Fibroblast of skin of right biceps (primary cell): ENCODE measurements around the gene ETV6.

Experiments used
- DNase-seq: peaks from one replicate; pipeline ENCODE4 v3.0.0-alpha.2; 2013

ETV6 gene

DNA sequence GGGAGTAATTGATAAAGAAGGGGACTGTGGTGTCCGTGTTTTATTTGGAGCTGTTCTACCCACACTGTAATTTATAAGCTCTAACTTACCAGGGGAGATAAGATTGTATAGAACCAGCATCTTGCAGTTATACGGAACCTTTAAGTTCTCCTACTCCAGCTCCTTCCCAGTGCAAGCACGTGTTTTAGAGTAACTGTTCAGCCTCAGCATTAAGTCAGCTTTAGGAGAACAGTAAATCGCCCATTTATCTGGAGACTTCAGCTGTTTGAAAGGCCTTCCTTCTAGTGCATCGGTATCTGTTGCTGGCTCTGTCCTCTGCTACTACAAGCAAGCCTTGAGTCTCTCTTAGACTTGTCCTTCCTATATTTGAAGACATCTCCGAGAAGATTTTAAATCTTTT lies 95.6 kb downstream of the ETV6 start:
- DNase-seq: no peak

DNA sequence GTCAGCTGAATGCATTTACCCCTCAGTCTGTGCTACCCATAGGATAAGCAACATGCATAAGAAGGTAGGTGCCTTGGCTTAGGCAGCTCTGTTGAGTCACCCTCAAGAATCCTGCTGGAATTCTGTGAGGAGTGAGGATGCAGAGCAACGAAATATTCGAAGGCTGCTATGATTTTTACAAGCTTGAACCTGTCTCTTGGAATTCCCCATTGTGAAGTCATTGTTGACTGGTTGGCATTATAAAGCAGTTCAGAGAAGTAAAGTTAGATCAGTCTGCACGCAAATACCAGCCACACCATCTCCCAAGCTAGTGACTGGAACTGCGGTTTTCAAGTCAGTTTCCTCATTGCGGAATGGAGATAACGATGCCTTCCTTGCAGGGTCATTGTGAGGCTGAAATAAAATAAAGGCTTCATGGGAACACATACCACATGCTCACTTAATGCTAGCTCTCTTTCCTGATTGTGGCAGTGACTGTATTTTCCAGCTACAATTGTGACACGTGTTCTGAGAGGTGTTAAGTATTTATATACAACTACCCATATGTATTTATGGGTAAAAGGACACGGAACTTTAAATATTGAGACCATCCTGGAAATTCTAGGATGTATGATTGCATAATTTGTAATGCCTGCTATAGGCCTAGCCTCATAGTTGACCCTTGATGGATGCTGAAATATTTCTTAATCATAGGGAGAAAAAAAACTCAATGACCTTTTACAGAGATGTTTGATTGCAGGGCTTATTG lies 96.7 kb downstream of the ETV6 start:
- peak; percentile 59 for DNase-seq

DNA sequence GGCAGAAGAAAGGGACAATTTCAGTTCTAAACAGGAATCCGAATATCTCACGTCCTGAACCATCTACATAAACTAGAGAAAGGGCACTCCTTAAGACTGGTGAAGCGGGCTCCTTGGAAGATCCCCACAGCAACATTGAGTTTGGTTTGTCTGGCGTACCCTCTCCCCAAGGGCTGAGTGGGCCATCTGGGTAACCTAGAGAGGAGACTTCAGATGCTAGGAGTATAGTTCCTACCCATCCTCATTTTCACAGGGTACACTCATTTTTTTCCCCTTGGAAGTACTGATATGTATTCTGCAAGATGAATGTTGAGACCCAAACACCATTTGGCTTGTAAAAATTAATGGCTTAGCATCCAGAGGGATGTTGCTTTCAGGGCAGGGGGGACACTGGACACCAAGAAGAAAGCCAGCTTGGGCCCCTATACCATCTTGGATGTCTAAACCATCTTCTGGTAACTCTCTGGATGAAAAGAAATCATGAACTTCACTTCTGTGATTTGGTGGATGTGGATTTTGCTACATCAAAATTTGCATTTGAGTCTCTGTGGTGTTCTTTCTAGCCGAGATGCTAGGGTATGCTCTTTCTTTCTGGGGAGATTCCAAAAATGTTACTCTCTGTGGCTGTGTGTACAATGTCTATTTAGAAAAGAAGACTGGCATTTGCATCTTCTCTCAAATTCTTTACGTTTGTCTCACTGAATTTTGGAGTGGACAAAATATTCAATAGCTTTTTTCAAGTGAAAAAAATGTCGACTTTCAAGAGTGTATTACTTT lies 97.7 kb downstream of the ETV6 start:
- no peak for DNase-seq

DNA sequence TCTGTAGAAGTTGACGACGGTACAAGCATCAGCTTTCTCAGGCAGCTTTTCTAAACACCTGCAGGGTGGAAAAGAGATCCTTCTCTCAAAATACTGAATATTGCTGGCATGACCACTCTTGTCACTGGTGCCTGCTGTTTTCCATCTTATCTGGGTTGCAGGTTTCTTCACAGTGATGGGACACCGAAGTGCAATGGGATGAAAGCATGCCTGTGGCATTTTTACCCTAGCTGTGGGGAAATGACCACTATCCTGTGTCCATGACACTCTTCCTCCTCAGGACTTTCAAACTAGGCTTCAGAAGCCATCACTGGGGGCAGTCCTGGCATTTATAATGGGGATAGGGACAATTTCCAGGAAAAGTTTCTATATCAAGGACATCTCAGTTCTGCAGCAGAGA lies 98.5 kb downstream of the ETV6 start:
- DNase-seq: no peak

DNA sequence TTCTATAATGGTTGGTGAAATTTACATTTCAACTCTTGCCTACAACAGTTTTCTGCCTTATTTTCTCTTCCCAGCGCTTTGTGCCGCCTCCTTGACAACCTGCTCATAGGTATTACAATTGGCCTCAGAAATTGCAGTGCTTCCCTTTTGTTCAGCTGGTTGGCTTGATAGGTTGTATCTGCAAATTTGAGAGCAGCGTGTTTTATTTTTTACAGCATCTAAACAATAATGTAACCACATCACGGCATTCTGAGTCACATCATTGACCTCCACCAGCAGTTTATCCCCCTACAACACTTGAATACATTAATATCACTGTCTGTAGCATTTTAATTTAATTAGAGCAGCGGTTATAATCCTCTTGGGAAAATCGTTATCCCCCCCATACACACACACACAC lies 99.4 kb downstream of the ETV6 start:
- no peak for DNase-seq

DNA sequence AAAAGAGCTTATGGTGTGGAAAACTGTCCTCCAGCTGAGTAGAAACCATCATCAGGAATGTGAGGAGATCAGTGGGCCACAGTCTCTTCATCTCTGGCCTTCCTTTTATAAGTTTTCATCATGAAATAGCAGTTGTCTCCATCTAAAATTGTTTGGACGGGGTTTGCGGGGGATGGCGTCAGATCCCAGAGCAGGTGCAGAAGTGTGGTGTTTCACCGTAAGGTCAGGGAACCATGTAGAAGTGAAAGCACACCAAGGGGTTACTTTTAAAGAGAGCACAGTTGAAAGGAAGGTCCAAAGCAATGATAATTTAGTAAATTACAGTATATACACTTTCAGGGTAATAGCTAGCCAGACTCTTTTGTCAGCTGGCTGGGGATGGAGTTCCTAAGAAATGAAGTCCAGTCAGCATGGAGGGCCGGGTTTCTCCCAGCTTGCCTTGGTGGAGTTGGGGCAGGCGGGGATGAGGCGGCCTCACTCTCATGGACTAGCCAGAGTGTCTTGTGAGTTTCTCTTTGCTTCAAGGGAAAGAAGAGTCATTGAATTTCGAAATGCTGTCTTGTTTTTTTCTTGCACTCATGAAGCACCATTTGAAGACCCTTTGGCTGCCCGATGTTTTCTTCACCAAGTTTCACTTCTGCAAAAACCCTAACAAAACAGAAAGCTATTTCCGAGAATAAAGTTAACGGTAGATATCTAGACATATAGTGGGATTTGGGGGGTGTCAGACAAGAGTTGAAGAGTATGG lies 100.6 kb downstream of the ETV6 start:
- DNase-seq: no peak

DNA sequence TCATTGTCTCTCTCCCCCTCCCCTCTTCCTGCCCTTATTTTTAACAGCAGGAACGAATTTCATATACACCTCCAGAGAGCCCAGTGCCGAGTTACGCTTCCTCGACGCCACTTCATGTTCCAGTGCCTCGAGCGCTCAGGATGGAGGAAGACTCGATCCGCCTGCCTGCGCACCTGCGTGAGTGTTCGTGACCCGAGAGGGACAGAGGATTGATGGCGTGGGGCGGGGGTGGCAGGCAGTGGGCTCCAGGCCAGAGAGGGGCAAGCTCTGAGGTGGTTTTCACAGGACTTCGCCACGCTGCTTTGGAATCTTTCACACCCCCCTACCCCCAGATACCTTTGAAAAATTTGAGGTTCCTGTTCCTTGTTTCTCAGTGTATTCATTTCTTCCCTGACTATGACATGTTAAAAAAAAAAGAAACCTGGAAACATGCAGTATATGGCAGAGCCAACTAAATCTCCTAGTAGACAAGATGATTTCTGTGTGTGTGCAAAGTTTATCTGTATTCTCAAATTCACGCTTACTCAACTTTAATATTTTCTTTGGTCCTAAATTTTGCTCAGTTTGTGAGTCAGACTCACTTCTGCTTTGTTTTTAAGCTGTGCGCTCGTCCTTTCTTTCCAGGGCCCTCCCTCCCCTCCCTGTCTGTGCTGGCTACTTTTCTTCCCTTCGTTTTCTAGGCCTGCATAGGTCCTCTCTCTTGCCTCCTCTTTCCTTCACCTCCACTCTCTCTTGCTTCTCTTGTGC lies 103.1 kb downstream of the ETV6 start:
- no peak for DNase-seq

DNA sequence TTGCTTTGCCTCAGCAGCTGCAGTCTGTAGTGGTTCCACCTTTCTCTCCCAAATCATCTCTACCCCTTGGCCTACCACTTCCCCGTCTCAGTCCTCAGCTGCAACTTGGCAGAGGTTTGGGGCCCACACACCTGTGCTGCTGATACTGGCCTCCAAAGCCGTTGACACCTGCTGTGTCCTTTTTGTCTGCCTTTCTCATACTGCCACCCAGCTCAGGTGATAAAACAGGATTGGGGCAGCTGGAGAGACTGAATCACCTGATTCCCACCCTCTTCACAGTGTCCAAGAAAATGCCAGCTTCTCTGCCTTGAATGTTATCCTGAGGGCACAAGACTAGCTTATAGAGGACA lies 103.7 kb downstream of the ETV6 start:
- DNase-seq: no peak

DNA sequence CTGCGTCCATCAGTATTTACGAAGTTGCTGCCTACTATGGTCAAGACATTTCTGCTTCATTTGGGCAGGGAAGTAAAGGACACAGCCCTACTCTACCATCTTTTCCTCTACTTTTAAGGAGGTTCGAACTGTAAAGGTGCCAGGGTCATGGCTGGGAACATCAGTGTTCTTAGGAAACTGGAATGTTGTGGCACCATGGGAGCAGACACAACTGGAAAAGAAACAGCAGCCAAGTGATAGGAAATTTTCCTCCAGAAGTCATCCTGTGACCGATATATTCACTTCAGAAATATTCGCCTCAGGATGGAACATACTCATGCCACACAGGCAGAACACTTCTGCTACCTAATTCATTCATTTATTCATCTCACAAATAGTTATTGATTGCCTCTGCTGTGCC lies 104.4 kb downstream of the ETV6 start:
- DNase-seq: no peak

DNA sequence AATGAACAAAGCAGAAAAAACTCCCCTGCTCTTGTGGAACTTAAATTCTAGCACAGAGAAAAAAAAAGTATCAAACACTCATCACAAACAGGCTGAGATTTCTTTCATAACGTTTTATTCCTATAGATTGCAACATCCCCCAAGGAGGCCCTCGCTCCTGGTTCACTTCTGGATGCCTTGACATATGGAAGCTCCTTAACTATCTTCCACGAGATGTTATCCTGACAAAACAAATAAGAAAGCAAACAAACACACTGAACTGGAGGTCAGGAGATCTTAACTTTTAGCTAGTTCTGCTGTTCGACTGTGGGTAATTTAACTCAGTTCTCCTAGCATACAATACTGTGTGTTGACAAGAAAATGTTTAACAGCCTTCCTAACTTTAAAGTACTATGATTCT lies 104.8 kb downstream of the ETV6 start:
- DNase-seq: no peak

DNA sequence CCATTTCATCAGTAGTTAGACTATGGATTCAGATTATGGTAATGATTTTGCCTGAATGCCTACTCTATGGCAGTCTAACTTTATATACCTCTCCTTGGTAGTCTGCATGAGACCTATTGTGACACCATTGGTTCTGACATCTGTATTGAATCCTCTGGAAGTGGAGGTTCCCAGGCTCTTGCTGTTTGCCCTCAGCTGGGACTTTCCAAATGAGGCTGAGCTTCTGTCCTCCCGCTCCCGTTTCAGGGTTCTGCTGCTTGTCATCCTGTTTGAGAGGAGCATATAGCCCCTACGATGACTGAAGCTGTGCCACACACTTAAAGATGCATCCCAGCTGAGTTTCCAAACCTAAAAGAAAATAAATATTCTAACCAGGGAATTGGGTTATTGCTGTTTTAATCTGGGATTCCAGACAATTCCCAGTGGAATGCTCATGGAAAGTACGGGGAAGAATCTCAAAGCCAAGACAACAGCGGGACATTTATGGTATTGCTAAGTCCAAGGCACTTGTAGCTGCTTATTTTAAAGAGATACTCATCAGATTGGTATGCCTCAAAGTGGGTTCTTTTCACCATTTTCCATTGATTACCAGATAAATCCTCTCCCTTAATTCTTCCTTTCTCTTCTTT lies 105.9 kb downstream of the ETV6 start:
- peak; percentile 85 for DNase-seq

DNA sequence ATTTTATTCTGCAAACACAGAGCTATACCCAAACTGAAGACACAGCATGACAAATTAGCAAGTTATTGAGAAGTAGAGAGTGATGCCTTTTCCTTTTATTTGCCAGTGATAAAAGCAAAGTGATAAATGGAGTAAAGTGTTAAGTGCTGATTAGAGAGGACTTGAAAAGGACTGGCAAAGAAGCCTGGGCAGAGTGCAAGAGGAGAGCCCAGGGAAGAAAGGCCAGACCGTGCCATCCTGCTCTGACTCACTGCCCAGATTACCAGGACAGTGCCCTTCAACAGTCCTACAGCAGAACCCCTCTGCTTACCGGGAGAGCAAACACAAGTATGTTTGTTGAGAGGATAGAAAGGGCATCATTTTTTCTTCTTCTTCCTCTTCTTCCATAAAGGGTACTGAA lies 106.5 kb downstream of the ETV6 start:
- DNase-seq: no peak

DNA sequence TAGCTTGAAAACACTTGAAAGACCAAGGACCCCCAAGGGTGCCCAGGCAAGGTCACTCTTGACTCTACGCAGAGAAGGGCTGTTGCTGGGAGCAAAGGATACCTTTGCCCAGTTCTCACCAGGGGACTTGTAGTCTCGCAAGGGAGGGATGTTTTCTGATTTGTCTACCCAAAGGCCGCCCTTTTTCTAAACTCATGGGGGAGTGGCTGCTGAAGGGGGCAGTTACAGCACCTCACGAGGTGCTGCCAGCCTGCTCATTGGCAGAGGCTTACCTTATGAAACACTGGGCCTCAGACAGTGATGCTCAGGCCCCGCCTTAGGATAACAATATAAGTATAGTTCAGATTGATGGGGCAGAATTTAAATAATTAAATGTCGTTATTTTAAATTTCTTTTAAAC lies 107.0 kb downstream of the ETV6 start:
- DNase-seq: no peak

DNA sequence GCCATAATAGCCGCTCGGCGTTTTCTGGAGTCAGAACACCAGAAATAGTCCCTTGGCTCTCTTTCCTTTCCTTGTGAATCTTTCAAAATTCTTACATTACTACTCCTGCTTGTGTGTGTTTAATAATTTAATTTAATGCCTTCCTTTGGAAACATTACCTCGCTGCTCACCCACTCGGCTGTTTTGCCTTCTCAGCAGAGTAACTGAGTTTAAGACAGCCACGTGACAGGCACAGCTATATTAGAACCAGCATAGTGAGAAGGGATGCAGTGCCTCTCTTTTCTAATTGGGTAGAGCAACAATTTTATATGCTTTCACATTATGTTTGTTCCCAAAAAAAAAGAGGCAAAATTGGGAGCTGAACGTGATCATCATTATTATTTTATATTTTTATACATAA lies 107.6 kb downstream of the ETV6 start:
- DNase-seq: no peak

DNA sequence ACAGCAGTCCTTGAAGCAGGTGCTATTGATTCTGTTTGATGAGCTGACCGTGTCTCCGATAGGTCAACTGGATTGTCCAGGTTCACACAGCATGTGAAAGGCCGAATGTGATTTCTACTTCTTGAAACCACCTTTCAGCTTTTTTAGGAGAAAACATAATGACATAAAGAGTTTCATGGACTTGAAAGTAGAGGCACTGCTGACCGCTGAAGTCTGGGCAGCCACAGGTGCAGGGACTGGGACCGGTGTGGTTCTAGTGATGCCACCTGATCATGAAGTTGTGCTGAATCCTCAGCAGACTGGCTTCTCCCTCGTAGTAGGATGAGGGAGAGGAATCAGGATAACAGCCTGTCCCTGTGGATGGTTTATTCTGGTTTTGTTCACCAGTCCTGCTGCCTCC lies 108.1 kb downstream of the ETV6 start:
- no peak for DNase-seq

DNA sequence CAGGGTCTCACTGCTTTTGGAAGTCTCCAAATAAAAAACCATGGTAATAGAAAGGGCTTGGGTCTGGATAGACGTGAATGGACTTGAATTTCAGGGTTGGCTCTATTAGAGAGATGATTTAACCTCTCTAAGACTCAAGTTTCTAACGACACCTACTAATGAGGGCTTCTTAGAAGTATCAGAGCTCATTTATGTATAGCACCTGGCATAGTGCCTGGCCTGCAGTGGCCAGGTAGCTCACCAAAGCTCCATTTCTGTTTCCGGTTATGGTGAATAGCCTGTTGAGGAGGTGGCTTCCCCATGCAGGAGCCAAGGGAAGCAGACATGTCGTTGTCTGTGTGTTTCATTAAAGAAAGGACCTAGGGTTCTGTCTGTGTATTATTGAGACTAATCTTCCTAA lies 108.6 kb downstream of the ETV6 start:
- no peak for DNase-seq

DNA sequence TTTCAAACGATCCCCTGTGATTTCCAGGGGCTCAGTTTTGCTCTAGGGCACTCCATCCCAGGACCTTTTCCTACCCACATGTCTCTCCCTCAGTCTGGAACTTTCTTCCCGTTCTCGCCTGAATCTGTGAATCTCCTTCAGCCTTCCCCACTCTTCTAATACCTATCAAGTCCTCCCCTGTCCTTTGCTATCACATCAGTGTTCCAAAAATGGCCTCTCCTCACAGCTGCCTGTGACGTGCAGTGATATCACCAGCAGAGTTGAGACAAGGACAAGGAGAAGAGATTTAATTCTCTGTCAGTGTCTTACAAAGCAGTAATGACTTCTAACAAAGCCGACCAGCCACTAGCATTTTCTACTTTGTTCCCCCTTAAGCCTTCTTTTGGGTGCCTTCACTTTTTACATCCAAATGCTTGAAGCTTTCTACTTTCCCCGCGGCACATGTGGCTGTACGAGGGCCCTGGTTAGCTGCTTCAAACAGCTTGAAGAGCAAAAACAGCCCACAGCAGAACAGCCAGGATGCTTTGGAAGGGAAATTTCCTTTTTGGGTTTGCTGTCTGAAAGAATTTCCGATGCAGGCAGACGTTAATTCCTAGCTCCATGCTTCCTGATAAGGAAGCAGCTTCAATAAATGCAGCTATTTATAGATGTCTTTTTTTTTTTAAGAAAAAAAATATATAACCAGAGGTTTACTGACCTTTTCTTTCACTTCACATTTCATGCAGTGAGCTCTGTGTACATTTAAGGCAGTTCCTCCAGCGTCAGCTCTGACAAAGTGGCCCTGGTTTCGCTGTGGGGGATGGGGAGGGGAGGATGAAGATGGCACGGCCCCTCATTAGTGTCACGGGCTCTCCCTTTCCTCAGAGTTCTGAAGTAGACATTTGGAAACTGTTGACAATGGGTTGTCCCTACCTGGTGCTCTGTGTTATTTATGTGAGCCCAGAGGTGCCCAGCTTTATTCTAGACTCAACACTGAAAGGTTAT lies 109.3 kb downstream of the ETV6 start:
- DNase-seq: peak; percentile 45

DNA sequence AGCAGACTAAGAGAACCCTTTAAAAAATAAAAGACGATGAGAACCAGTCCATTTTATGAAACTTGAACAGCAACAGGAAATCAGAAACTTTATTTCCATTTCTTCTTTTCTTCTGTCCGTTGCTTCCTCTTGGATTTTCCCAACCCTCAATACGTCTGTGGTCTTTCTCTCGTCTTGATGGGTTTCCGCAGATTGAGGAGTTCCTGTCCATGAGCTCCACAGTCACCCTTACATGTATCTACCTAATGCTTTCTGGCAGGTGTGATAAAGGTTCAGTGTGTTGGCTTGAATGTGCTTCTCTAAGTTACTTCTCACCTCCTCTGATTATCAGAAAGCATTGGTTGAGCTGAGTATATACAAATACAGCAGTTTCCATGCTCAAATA lies 110.0 kb downstream of the ETV6 start:
- no peak for DNase-seq

DNA sequence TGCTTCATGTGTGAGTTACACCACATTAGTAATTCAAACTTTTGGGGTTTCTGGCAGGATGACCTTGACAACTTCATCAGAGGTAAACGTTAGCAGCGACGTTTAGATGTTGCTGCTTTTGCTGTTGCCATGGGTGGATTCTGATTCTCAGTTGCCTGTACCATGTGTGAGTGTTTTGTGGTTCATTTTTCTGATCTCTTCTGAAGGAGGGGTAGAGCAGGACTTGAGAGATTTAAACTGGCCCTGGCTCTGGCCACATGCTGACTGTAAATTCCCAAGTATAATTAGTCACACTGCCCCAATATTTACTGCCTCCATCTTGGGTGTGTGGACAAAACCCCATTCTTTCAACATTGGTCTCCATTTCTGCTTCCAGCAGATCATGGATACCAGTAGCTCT lies 110.4 kb downstream of the ETV6 start:
- DNase-seq: no peak

DNA sequence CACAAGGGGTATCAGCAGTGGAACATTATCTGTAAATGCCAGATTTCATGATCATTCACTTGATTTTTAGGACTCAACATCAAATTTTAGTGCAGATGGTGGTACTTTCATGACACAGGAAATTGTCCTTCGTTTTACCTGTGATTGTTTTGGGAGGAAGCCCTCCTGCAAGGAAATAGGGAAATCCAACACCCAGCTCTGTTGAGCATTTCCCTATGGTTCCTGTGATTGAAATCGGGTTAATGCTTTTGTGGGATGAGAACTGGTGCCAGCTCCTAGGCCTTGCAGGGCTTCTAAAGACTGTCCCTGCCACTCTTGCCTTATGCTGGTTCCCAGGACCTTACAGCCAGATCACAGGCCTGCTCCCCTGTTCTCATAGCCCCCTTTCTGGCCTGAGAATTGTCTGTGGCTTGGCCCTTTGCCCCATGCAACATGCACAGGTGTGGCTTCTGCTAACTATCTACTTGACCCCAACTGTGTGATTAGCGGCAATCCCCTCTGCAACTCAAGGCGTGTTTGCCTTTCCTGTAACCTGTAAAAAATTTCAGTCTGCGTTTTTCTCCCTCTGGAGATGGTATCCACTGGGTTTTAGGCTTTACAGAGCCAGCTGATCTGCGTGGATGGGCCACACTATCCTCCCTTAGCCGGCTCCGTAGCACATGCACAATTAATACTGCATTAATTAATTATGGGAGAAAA lies 112.5 kb downstream of the ETV6 start:
- no peak for DNase-seq
